HS-5 (cell line): ENCODE data around the gene OR4N2.
A peak's percentile ranks its signal among the peaks of the same experiment; 100 is the strongest.
"Not testable (repeated sequence)": the region's sequence is repeated elsewhere in the genome, so short reads cannot be mapped to it uniquely, and the experiment has no call there.

Experiments used
- DNase-seq: peaks from one replicate; pipeline ENCODE4 v3.0.0-alpha.2; 2012; ENCODE audit warnings: low read depth

OR4N2 gene

DNA sequence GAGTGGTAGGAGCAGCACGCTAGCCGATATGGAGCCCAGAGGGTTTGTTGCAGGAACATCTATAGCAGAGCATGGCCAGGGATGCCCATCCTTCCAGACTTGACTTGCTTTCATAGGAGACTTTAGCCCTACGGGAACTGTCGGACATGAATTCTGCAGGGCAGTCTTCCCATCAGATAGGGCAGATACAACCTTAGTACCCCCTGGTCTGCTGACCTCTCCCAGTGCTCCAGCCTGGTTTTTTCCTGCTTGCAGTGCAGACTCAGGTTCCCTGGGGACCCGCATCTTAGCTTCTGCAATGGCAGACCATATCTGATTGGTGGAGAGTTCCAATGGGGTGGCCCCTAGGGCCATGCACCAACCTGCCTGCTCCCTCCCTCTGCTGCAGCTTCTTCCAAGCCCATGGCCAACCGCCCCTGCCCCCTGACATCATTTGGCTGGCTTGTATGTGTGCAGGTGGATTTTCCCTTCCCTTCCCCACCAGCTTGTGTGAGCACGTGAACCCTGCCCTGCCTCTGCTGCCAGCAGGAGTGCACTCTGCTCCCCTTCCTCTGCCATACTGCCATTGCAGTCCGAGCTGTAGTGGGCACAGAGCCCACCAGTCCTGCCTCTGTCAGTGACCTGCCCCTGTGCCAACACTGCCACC, 30.8 kb downstream of the OR4N2 start:
- not testable (repeated sequence) for DNase-seq

DNA sequence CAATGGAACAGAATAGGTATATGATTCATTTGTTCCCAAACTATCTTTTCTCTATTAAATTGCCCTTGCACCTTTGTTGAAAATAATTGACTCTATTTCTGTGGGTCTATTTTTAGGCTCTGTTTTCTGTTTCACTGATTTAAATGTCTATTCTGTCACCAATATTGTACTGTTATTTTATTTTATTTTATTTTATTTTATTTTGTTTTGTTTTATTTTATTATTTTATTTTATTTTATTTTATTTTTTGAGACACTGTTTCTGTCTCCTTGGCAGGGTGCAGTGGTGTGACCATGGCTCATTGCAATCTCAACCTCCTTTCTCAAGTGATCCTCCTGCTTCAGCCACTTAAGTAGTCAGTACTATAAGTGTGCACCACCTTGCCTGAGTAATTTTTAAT, 34.9 kb downstream of the OR4N2 start:
- DNase-seq: no peak

DNA sequence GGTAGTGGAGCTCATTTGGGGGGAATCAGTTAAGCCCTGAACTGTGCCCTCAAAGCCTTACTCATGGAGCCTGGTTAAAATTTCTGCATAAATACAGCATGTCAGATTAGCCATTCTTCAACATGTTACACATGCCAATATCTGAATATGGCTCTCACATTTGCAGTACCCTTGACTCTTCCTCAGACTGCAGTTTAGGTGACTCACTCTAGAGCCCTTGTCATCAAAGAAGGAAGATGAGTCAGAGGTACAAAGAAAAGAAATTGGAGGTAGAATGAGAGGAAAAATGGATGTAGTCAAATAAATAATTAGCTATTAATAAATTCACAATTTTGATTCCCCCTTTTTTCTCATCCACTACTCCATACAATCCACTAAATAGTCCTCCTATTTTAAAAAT, 47.8 kb downstream of the OR4N2 start:
- peak; percentile 49 for DNase-seq

DNA sequence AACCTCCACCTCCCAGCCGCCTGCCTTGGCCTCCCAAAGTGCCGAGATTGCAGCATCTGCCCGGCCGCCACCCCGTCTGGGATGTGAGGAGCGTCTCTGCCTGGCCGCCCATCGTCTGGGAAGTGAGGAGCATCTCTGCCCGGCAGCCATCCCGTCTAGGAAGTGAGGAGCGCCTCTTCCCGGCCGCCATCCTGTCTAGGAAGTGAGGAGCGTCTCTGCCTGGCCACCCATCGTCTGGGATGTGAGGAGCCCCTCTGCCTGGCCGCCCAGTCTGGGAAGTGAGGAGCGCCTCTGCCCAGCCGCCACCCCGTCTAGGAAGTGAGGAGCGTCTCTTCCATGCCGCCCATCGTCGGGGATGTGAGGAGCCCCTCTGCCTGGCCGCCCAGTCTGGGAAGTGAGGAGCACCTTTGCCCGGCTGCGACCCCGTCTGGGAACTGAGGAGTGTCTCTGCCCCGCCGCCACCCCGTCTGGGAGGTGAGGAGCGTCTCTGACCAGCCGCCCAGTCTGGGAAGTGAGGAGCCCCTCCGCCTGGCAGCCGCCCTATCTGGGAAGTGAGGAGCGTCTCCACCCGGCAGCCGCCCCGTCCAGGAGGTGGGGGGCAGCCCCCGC, 62.6 kb downstream of the OR4N2 start:
- DNase-seq: not testable (repeated sequence)

DNA sequence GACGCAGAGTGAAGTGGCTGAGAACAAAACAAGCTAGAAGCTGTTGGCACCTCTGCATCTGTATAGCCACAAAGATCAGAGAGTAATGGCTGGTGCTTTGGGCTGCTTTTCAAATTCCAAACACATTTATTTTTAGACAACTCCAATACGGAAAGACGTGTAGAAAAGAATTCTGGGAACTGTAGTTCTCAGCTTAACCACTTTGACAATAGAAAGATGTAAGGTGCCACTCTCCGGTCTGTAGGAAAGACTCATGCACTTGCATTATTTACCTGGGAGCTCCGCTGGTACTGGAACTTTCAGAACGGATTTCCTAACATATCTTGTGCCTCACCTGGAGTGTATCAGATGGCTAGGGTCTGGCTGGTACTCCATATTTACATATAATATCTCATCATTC, 69.6 kb downstream of the OR4N2 start:
- DNase-seq: no peak

DNA sequence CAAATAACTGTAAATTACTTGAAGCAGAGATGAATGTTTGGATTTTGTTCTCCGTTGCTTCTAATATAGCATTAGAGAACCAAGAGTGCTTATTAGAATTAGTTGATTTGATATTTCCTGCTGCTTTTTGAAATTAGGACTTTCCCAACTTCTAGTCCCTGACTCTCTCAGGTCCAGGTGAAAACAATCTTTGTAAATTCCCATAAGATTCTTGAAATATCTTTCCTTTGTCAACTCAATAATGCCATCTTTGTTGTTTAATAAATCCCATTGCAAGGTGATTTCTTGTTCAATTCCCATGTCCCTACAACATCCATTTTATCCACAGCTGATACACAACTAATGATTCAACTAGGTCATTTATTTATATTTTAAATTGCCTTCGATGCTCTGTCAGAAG, 71.3 kb downstream of the OR4N2 start, which contains the start of gene OR4K2:
OR4K2 (plus strand) TSS at position 301 of the 400 bp plus-strand sequence. CDS start 1,126 bp downstream, outside the sequence.
- no peak for DNase-seq

DNA sequence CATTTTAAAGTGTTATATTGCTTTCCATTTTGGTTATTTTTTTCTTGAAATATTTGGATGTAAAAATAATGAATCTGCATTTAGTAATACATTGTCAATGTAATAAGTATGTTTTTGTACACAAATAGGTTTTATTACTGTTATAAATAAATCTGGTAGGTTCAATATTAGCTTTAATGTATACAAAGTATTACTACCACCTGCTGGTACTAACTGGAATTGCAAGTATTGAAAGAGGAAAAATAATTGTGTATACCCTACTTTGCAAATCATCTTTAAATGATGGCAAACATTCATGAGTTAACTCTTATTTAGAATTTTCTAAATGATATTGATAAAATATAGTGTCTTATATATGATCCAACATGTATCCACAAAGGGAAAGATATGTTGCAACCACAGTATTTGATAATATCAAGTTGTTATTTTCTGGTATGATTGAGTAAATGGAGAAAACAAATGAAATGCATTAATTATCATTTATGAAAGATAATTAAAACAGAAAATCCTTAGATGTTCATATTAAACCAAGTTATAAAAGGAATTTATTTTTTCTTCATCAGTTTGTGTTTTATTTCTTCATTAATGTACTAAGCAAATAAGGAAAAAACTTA, 74.6 kb downstream of the OR4N2 start:
- DNase-seq: peak; percentile 26
